Transverse colon (tissue), 4 donors: ENCODE measurements around the gene CNTN5. TPM values are rescaled to one million over a fixed set of nuclear protein-coding genes. Genes with fewer than 3 reads are reported as not detected.

Experiments
- DNase-seq: peaks from one replicate; pipeline ENCODE4 v3.0.0-alpha.2; 2019
- H3K27ac ChIP-seq, 4 donors: fragments of 200-600 bp; sonication (generic); 2 replicates each; pipeline ENCODE4 v1.5.1; 2016 to 2018; ENCODE audit warnings: inconsistent platforms in 4 of 4
- H3K27me3 ChIP-seq: fragments of 200-600 bp; sonication (generic); 2 replicates; pipeline ENCODE4 v1.5.1; 2017; ENCODE audit warnings: inconsistent platforms
- H3K36me3 ChIP-seq, 4 donors: fragments of 200-600 bp; sonication (generic); 2 replicates each; pipeline ENCODE4 v1.5.1; 2017 to 2019; ENCODE audit warnings: inconsistent platforms in 4 of 4
- H3K4me1 ChIP-seq, 4 donors: fragments of 200-600 bp; sonication (generic); 2 replicates each; pipeline ENCODE4 v1.5.1; 2017 to 2020; ENCODE audit warnings: inconsistent platforms in 4 of 4
- H3K4me3 ChIP-seq, 4 donors: fragments of 200-600 bp; sonication (generic); 1 replicate in 1 of 4; 2 replicates in 3 of 4; pipeline versions ENCODE4 v1.5.1 to v1.6.1; 2017 to 2019; ENCODE audit warnings: inconsistent platforms in 4 of 4
- H3K9me3 ChIP-seq, 2 donors: fragments of 200-600 bp; sonication (generic); 2 replicates each; pipeline ENCODE4 v1.5.1; 2017 to 2019; ENCODE audit warnings: inconsistent platforms in 2 of 2
- CTCF ChIP-seq, 5 experiments: fragments of 200-600 bp in 3 of 5; fragments of 450-650 bp in 2 of 5; sonication (generic) in 3 of 5; IDR thresholded peaks; 1 replicate in 2 of 5; 2 replicates in 3 of 5; pipeline ENCODE4 v1.5.1; 2016 to 2017; ENCODE audit warnings: antibody characterized with exemption in 5 of 5, inconsistent platforms in 3 of 5, mild to moderate bottlenecking in 2 of 5, moderate library complexity in 1 of 5
- EP300 ChIP-seq: sonication (generic); formaldehyde crosslinking; IDR thresholded peaks from one replicate; pipeline ENCODE4 v1.6.1; 2017; ENCODE audit warnings: antibody characterized with exemption, low read depth
- POLR2A ChIP-seq: fragments of 450-650 bp; IDR thresholded peaks from one replicate; pipeline ENCODE4 v1.6.1; 2016; ENCODE audit warnings: antibody characterized with exemption, mild to moderate bottlenecking, moderate library complexity
- POLR2AphosphoS5 ChIP-seq, 3 donors: sonication (generic); formaldehyde crosslinking; IDR thresholded peaks; one replicate each; pipeline ENCODE4 v1.6.1; 2016; ENCODE audit warnings: antibody characterized with exemption in 3 of 3
- WGBS, 2 donors: methylation state at CpG; one replicate each; pipeline ENCODE4 v1.1.5; 2018; ENCODE audit warnings: low coverage in 1 of 2; 5-methylcytosine and 5-hydroxymethylcytosine counted together
- in situ Hi-C, 4 donors: fragments of 200-750 bp; cut with MboI; loops; one replicate each; pipeline versions ENCODE4 v1.15.0 to v1.15.1; 2017; ENCODE audit warnings: low sequenced_read_pairs in 3 of 4, low pct_ligation_motif_present in 1 of 4, low pct_unique_long_range_greater_than_20kb in 1 of 4
- intact Hi-C: fragments of 100-400 bp; cut with DNase I; formaldehyde crosslinking; loops from one replicate; pipeline ENCODE4 v1.15.1; 2023; ENCODE audit warnings: low total_unique reads
- total RNA-seq, 4 donors: library from RNA; depleted of rRNA; stranded (reverse); fragments of >200 nt; gene quantifications; one replicate each; pipeline ENCODE4 v1.1.0, GENCODE V29; 2016

Gene CNTN5
- total RNA-seq, 4 donors from 2014 or later, result 0.14 TPM; not detected in 3

- Histone ChIP-seq H3K27ac (no peak overlapping the region), H3K27me3 (no peaks in the 10 kb centered on the region), H3K36me3 (no peaks in the 10 kb centered on the region), H3K9me3 (no peaks in the 10 kb centered on the region), H3K4me1 (no peaks in the 10 kb centered on the region), H3K4me3 (no peak overlapping the region)
- intact Hi-C loops (no loop called here), in situ Hi-C loops (no loop called here)
- DNase-seq, result no peak
- WGBS, 2 donors, result 68 to 76% methylated on average over 8 of the region's 8 CpGs
- no peak for TF ChIP-seq POLR2A
- TF ChIP-seq EP300, result no peak
- TF ChIP-seq CTCF (IDR thresholded peaks at IDR 0.05), result no peak
- TF ChIP-seq POLR2AphosphoS5 (IDR thresholded peaks at IDR 0.05), result no peak
Observed at GRCh38 chr11:99325847-99326246, 305.1 kb downstream of the CNTN5 start.

- no peaks in the 10 kb centered on the region for H3K4me1 ChIP-seq
- no peak overlapping the region for H3K27ac ChIP-seq
- intact Hi-C loops, result no loop called here
- H3K4me3 ChIP-seq, result no peak overlapping the region
- in situ Hi-C loops, result no loop called here
- DNase-seq, result no peak
- no peaks in the 10 kb centered on the region for H3K36me3 ChIP-seq
- H3K27me3 ChIP-seq, result no peaks in the 10 kb centered on the region
- WGBS, 2 donors, result 79 to 100% methylated on average over 1 of the region's 1 CpG
- no peaks in the 10 kb centered on the region for H3K9me3 ChIP-seq
- TF ChIP-seq CTCF (IDR thresholded peaks at IDR 0.05) (no peak), EP300 (no peak), POLR2A (no peak), POLR2AphosphoS5 (IDR thresholded peaks at IDR 0.05) (no peak)
Observed at GRCh38 chr11:99327066-99327465, 306.3 kb downstream of the CNTN5 start.

GRCh38 chr11:99327527-99327926 lies 306.8 kb downstream of the CNTN5 start:
- in situ Hi-C loops, result no loop called here
- Histone ChIP-seq H3K36me3 (no peaks in the 10 kb centered on the region), H3K4me1 (no peaks in the 10 kb centered on the region), H3K27ac (no peak overlapping the region), H3K27me3 (no peaks in the 10 kb centered on the region), H3K9me3 (no peaks in the 10 kb centered on the region), H3K4me3 (no peak overlapping the region)
- DNase-seq, result no peak
- intact Hi-C loops, result no loop called here
- 91 to 100% methylated on average over 3 of the region's 3 CpGs for WGBS, 2 donors
- TF ChIP-seq POLR2A (no peak), EP300 (no peak), CTCF (IDR thresholded peaks at IDR 0.05) (no peak), POLR2AphosphoS5 (IDR thresholded peaks at IDR 0.05) (no peak)

GRCh38 chr11:99333621-99334020 lies 312.9 kb downstream of the CNTN5 start:
- in situ Hi-C loops (no loop called here), intact Hi-C loops (no loop called here)
- Histone ChIP-seq H3K27me3 (no peaks in the 10 kb centered on the region), H3K36me3 (no peaks in the 10 kb centered on the region), H3K4me3 (no peak overlapping the region), H3K27ac (no peak overlapping the region), H3K4me1 (no peaks in the 10 kb centered on the region), H3K9me3 (no peaks in the 10 kb centered on the region)
- no peak for TF ChIP-seq POLR2AphosphoS5 (IDR thresholded peaks at IDR 0.05)
- no peak for TF ChIP-seq POLR2A
- no peak for TF ChIP-seq EP300
- TF ChIP-seq CTCF (IDR thresholded peaks at IDR 0.05), result no peak
- DNase-seq, result no peak
- 71 to 86% methylated on average over 1 of the region's 1 CpG for WGBS, 2 donors
